B cell (primary cell): ENCODE measurements around the gene CCL20. TPM values are rescaled to one million over a fixed set of nuclear protein-coding genes. Genes with fewer than 3 reads are reported as not detected.

Experiments
- ATAC-seq: fragments of 200-7000 bp; cut with Tn5 transposase; one replicate; pipeline ENCODE4 v1.10.0; 2021; ENCODE audit warnings: low read depth, mild to moderate bottlenecking, moderate number of reproducible peaks, moderate library complexity
- CTCF ChIA-PET: fragments of 350-600 bp; sonication (Branson Sonifier 250); formaldehyde crosslinking; loops from one replicate; lab custom pipeline; 2021; ENCODE audit warnings: antibody characterized with exemption, inconsistent platforms; lab: Charles Lee
- POLR2A ChIA-PET: fragments of 350-600 bp; sonication (Branson Sonifier 250); formaldehyde crosslinking; loops from one replicate; lab custom pipeline; 2021; ENCODE audit warnings: antibody characterized with exemption; lab: Charles Lee
- DNase-seq: peaks from one replicate; pipeline ENCODE4 v3.0.0; 2013
- H2AFZ ChIP-seq: 2 replicates; pipeline ENCODE4 v1.6.1; 2012; ENCODE audit warnings: mild to moderate bottlenecking, low read depth, low read length; ENCODE audit not compliant: insufficient read depth, poor library complexity, severe bottlenecking
- H3K27ac ChIP-seq, 2 donors: 1 replicate in 1 of 2; 2 replicates in 1 of 2; pipeline ENCODE4 v1.5.1; 2012 to 2013; ENCODE audit warnings: low read length in 2 of 2, mild to moderate bottlenecking in 2 of 2, moderate library complexity in 1 of 2
- H3K27me3 ChIP-seq, 4 experiments: fragments of 200-600 bp in 1 of 4; sonication (generic) in 1 of 4; replicated peaks in 1 of 4; 1 replicate in 2 of 4; 2 replicates in 2 of 4; pipeline versions ENCODE4 v1.6.1 to v1.7.0; 2013 to 2016; ENCODE audit warnings: low read length in 3 of 4, mild to moderate bottlenecking in 2 of 4, mixed read lengths in 1 of 4, moderate library complexity in 1 of 4; ENCODE audit not compliant: insufficient read depth in 4 of 4, control insufficient read depth in 3 of 4; ENCODE audit errors: control extremely low read depth in 1 of 4
- H3K36me3 ChIP-seq, 2 experiments: replicated peaks in 1 of 2; 1 replicate in 1 of 2; 2 replicates in 1 of 2; pipeline versions ENCODE4 v1.6.1 to v1.7.1; 2013; ENCODE audit warnings: low read length in 1 of 2; ENCODE audit not compliant: insufficient read depth in 2 of 2, control insufficient read depth in 1 of 2; ENCODE audit errors: control extremely low read depth in 1 of 2, extremely low read depth in 1 of 2
- H3K4me1 ChIP-seq, 2 donors: fragments of 200-600 bp in 1 of 2; sonication (generic) in 1 of 2; 1 replicate in 1 of 2; 2 replicates in 1 of 2; pipeline versions ENCODE4 v1.5.1 to v1.6.1; 2013 to 2017; ENCODE audit warnings: low read length in 2 of 2; ENCODE audit not compliant: control insufficient read depth in 2 of 2, insufficient read depth in 2 of 2
- H3K4me2 ChIP-seq: replicated peaks from 2 replicates; pipeline ENCODE3; 2012; ENCODE audit warnings: mild to moderate bottlenecking, low read depth, low read length; ENCODE audit not compliant: poor library complexity, severe bottlenecking
- H3K4me3 ChIP-seq, 5 experiments: fragments of 200-600 bp in 1 of 5; sonication (generic) in 1 of 5; 1 replicate in 3 of 5; 2 replicates in 2 of 5; pipeline versions ENCODE4 v1.5.1 to v1.7.0; 2011 to 2016; ENCODE audit warnings: low read length in 4 of 5, mild to moderate bottlenecking in 4 of 5, low read depth in 2 of 5, control low read depth in 1 of 5, moderate library complexity in 1 of 5; ENCODE audit not compliant: insufficient read depth in 1 of 5; ENCODE audit errors: control extremely low read depth in 1 of 5, extremely low read depth in 1 of 5
- H3K79me2 ChIP-seq: fragments of 200-600 bp; sonication (generic); one replicate; pipeline ENCODE4 v1.6.0; 2016; ENCODE audit warnings: low read length; ENCODE audit not compliant: control insufficient read depth, insufficient read depth
- H3K9ac ChIP-seq: fragments of 200-600 bp; sonication (generic); 2 replicates; pipeline ENCODE4 v1.6.1; 2017; ENCODE audit warnings: mild to moderate bottlenecking, low read length, moderate library complexity
- H3K9me3 ChIP-seq, 3 donors: one replicate each; pipeline versions ENCODE4 v1.6.1 to v1.7.1; 2013; ENCODE audit warnings: low read length in 2 of 3; ENCODE audit not compliant: control insufficient read depth in 2 of 3, insufficient read depth in 1 of 3; ENCODE audit errors: control extremely low read depth in 1 of 3
- H4K20me1 ChIP-seq: 2 replicates; pipeline ENCODE4 v1.6.0; 2012; ENCODE audit warnings: mild to moderate bottlenecking, low read length; ENCODE audit not compliant: insufficient read depth, control insufficient read depth, poor library complexity, severe bottlenecking
- H3K27ac Mint-ChIP-seq: one replicate; pipeline ENCODE4 v1.8.0; 2021; ENCODE audit warnings: mixed read lengths
- H3K27me3 Mint-ChIP-seq: one replicate; pipeline ENCODE4 v1.8.0; 2021; ENCODE audit warnings: mixed read lengths
- H3K4me1 Mint-ChIP-seq: one replicate; pipeline ENCODE4 v1.8.0; 2021; ENCODE audit warnings: mixed read lengths
- H3K4me3 Mint-ChIP-seq: one replicate; pipeline ENCODE4 v1.8.0; 2021; ENCODE audit warnings: mixed read lengths
- H3K9me3 Mint-ChIP-seq: one replicate; pipeline ENCODE4 v1.8.0; 2022; ENCODE audit warnings: mixed read lengths; ENCODE audit not compliant: insufficient read depth
- EZH2 ChIP-seq: IDR thresholded peaks from 2 replicates; pipeline ENCODE4 v1.6.1; 2012; ENCODE audit warnings: borderline replicate concordance, low read depth, mild to moderate bottlenecking, moderate library complexity, low read length; ENCODE audit not compliant: insufficient read depth, poor library complexity, severe bottlenecking
- WGBS: methylation state at CpG from one replicate; pipeline ENCODE4 v1.1.5; 2013; ENCODE audit warnings: missing lambda C conversion rate; ENCODE audit not compliant: insufficient coverage; 5-methylcytosine and 5-hydroxymethylcytosine counted together
- intact Hi-C: fragments of 100-400 bp; cut with micrococcal nuclease; formaldehyde crosslinking; loops from one replicate; pipeline ENCODE4 v1.10.0; 2022
- polyA minus RNA-seq: library from RNA; depleted of rRNA, polyadenylated mRNA; stranded (reverse); fragments of >200 nt; gene quantifications from 2 replicates; pipeline ENCODE4 v1.2.3, GENCODE V29; 2012
- polyA plus RNA-seq: library from polyadenylated mRNA; depleted of rRNA; stranded (reverse); fragments of >200 nt; gene quantifications from 2 replicates; pipeline ENCODE4 v1.2.3, GENCODE V29; 2012
- total RNA-seq, 2 donors: library from RNA; stranded (reverse); fragments of 120-200 nt in 1 of 2; gene quantifications; 1 replicate in 1 of 2; 2 replicates in 1 of 2; pipeline versions ENCODE4 v1.2.3 to v1.2.4, GENCODE V29; 2013 to 2022
- TF ChIP-seq, protein P1 (sequence below): fragments of 200-600 bp; IDR thresholded peaks from one replicate; pipeline ENCODE4 v1.8.0; 2022; ENCODE audit warnings: antibody characterized with exemption, mild to moderate bottlenecking

Gene CCL20, protein sequence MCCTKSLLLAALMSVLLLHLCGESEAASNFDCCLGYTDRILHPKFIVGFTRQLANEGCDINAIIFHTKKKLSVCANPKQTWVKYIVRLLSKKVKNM
- total RNA-seq (not detected in 2 replicates), polyA plus RNA-seq (0.26 and 0.31 TPM in 2 replicates), polyA minus RNA-seq (not detected in 2 replicates)
- not detected for total RNA-seq (2013)

DNA sequence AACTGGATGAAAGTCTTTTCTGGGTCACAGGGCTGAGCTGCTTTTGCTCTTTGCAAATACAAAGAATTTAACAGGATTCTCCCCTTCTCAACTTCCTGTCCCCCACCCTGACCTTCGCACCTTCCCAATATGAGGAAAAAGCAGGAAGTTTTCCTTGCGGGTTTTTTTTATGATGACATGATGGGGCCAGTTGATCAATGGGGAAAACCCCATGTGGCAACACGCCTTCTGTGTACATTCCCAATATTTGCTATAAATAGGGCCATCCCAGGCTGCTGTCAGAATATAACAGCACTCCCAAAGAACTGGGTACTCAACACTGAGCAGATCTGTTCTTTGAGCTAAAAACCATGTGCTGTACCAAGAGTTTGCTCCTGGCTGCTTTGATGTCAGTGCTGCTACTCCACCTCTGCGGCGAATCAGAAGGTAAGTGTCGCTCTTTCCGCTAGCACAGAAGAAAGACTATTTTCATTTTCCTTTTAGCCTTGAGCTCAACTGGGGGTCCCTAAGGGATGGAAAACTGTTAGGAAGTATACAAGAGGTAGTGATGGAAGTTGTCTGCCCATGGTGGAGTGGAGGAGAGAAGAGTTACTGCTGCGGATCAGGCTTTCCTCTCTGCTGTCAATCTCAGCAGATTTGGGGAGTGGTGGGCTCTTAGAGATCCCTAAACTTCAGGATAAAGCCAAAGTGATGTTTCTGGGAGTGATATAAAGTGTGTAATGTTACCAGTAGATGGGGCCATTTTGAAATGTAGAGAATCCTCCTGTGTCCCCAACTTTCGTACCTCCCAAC, at the start of gene CCL20:
TSS of gene CCL20 (plus strand) at position 281 of the 792 bp plus-strand sequence. CDS start at position 351, 70 bp downstream.
- POLR2A ChIA-PET: no interaction called here
- Mint-ChIP-seq H3K27me3 (peaks cover 21% of the 10 kb centered on the region), H3K4me3 (no peak within 1 kb of the TSS), H3K4me1 (no peaks in the 10 kb centered on the region), H3K9me3 (no peaks in the 10 kb centered on the region), H3K27ac (no peak within 1 kb of the TSS)
- no peak within 1 kb of the TSS for H3K4me3 ChIP-seq
- H3K9me3 ChIP-seq: no peaks in the 10 kb centered on the region
- no peak within 1 kb of the TSS for H3K9ac ChIP-seq
- H3K4me2 ChIP-seq: no peak within 1 kb of the TSS
- peaks cover 0 to 4% (median 2%) of the 10 kb centered on the region in 4 experiments for H3K27me3 ChIP-seq
- ATAC-seq (no peak), DNase-seq (no peak)
- TF ChIP-seq EZH2: no peak
- TF ChIP-seq, protein P1, sequence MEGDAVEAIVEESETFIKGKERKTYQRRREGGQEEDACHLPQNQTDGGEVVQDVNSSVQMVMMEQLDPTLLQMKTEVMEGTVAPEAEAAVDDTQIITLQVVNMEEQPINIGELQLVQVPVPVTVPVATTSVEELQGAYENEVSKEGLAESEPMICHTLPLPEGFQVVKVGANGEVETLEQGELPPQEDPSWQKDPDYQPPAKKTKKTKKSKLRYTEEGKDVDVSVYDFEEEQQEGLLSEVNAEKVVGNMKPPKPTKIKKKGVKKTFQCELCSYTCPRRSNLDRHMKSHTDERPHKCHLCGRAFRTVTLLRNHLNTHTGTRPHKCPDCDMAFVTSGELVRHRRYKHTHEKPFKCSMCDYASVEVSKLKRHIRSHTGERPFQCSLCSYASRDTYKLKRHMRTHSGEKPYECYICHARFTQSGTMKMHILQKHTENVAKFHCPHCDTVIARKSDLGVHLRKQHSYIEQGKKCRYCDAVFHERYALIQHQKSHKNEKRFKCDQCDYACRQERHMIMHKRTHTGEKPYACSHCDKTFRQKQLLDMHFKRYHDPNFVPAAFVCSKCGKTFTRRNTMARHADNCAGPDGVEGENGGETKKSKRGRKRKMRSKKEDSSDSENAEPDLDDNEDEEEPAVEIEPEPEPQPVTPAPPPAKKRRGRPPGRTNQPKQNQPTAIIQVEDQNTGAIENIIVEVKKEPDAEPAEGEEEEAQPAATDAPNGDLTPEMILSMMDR: no peak
- H2AFZ ChIP-seq: no peak within 1 kb of the TSS
- no peaks in the 10 kb centered on the region for H4K20me1 ChIP-seq
- CTCF ChIA-PET: no interaction called here
- H3K4me1 ChIP-seq: no peaks in the 10 kb centered on the region
- intact Hi-C loops: no loop called here
- WGBS: 94% methylated on average over 5 of the region's 9 CpGs
- no peaks in the 10 kb centered on the region for H3K36me3 ChIP-seq
- no peaks in the 10 kb centered on the region for H3K79me2 ChIP-seq
- no peak within 1 kb of the TSS for H3K27ac ChIP-seq
